Stomach (tissue), 4 donors: Measurements from ENCODE around the gene SARDH.

Experiments
- CTCF ChIP-seq, 7 experiments: fragments of 450-650 bp in 4 of 7; fragments of 200-600 bp in 3 of 7; sonication (generic) in 3 of 7; IDR thresholded peaks; one replicate each; pipeline ENCODE4 v1.5.1; 2016 to 2019; ENCODE audit warnings: antibody characterized with exemption in 7 of 7, control low read depth in 2 of 7, mild to moderate bottlenecking in 1 of 7
- POLR2A ChIP-seq, 4 donors: fragments of 450-650 bp; IDR thresholded peaks; one replicate each; pipeline ENCODE4 v1.6.1; 2016; ENCODE audit warnings: antibody characterized with exemption in 4 of 4, control low read depth in 2 of 4, mild to moderate bottlenecking in 1 of 4, moderate library complexity in 1 of 4
- POLR2AphosphoS5 ChIP-seq, 3 donors: sonication (generic); formaldehyde crosslinking; IDR thresholded peaks; one replicate each; pipeline ENCODE4 v1.6.1; 2016; ENCODE audit warnings: antibody characterized with exemption in 3 of 3

- TF ChIP-seq CTCF (IDR thresholded peaks at IDR 0.05) (no peak), POLR2A (IDR thresholded peaks at IDR 0.05) (no peak), POLR2AphosphoS5 (IDR thresholded peaks at IDR 0.05) (no peak)
These were observed 60.8 kb downstream of the SARDH start for GRCh38 chr9:133677126-133678010.
